Lower lobe of right lung (tissue), 2 donors: ENCODE measurements around the gene SEBOX. TPM values are rescaled to one million over a fixed set of nuclear protein-coding genes. Genes with fewer than 3 reads are reported as not detected.

Source experiments
- ATAC-seq, 2 donors: fragments of 200-7000 bp; cut with Tn5 transposase; one replicate each; pipeline ENCODE4 v1.9.1; 2020 to 2022; ENCODE audit warnings: mild to moderate bottlenecking in 2 of 2, moderate library complexity in 2 of 2
- DNase-seq: peaks from one replicate; pipeline ENCODE4 v3.0.0-alpha.2; 2020
- H3K27ac ChIP-seq: fragments of 200-600 bp; one replicate; pipeline ENCODE4 v1.8.0; 2022
- H3K27me3 ChIP-seq: fragments of 200-600 bp; one replicate; pipeline ENCODE4 v1.8.0; 2022; ENCODE audit warnings: low read depth
- H3K36me3 ChIP-seq: fragments of 200-600 bp; one replicate; pipeline ENCODE4 v1.8.0; 2022; ENCODE audit warnings: mild to moderate bottlenecking
- H3K4me1 ChIP-seq: fragments of 200-600 bp; one replicate; pipeline ENCODE4 v1.8.0; 2022
- H3K4me3 ChIP-seq: fragments of 200-600 bp; one replicate; pipeline ENCODE4 v1.8.0; 2022; ENCODE audit warnings: mild to moderate bottlenecking
- H3K9me3 ChIP-seq: fragments of 200-600 bp; one replicate; pipeline ENCODE4 v1.8.0; 2022
- intact Hi-C: fragments of 100-400 bp; cut with DNase I; formaldehyde crosslinking; loops from one replicate; pipeline ENCODE4 v1.11.0; 2022
- microRNA-seq: library from miRNA; unstranded; fragments of <30 nt; microRNA quantifications from one replicate; pipeline ENCODE4 v1.2.0, GENCODE V29; 2020; ENCODE audit warnings: borderline number of aligned reads
- total RNA-seq: library from RNA; stranded (reverse); fragmentation: NEBNext Ultra II Directional; extraction: Animal tissue kit (Norgen Biotek cat#: 25700); gene quantifications from one replicate; pipeline ENCODE4 v1.2.1, GENCODE V29; 2021
- TF ChIP-seq, protein P1 (sequence below): fragments of 200-600 bp; IDR thresholded peaks from one replicate; pipeline ENCODE4 v1.8.0; 2022; ENCODE audit warnings: antibody characterized with exemption, mild to moderate bottlenecking
- donor health status: DM: no; HTN: yes; CAD: no; lungs with severe emphysema.

SEBOX gene
- total RNA-seq, 1 donor from 2014 or later: not detected

DNA sequence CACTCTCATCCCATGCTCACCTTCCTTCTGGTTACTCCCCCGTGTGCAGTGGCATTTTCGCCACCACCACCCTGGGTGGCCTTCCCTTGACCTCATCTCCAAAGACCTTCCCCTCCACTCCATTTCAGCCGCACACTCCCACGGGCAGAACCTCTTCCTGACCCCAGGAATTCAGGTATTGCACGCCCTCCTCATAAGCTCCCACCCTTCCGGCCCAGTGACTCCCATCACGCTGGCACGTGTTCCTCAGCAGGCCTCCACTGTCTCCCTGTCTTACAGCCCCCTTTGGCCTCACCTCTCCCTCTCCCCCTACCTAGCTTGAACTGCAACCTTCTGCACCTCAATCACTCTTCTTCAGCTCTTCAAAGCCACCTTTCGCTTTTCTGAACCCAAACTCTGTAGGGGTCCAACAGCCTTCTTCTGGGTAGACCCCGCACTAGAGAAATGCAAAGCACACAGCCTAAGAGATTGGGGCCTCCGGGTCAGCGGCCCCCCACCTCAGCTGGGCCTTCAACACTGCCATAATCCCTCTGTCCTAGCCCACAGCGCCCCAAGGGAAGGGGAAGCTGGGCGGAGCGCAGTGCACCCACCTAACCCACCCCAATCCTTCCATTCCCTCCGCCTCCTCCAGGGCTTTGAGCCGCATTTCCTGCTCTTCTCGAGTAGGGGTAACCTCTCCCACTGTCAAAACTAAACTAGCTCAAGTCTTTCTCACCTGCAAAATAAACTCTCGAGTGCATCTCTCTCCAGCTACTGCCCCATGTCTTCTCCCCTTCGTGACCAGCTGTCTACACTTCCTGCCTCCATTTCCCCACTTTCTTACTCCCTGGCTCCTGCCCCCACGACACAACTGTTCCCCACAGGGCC, 47.7 kb downstream of the SEBOX start:
- H3K27me3 ChIP-seq: no peaks in the 10 kb centered on the region
- no peak for ATAC-seq
- TF ChIP-seq, protein P1, sequence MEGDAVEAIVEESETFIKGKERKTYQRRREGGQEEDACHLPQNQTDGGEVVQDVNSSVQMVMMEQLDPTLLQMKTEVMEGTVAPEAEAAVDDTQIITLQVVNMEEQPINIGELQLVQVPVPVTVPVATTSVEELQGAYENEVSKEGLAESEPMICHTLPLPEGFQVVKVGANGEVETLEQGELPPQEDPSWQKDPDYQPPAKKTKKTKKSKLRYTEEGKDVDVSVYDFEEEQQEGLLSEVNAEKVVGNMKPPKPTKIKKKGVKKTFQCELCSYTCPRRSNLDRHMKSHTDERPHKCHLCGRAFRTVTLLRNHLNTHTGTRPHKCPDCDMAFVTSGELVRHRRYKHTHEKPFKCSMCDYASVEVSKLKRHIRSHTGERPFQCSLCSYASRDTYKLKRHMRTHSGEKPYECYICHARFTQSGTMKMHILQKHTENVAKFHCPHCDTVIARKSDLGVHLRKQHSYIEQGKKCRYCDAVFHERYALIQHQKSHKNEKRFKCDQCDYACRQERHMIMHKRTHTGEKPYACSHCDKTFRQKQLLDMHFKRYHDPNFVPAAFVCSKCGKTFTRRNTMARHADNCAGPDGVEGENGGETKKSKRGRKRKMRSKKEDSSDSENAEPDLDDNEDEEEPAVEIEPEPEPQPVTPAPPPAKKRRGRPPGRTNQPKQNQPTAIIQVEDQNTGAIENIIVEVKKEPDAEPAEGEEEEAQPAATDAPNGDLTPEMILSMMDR: no peak
- intact Hi-C loops: no loop called here
- DNase-seq: no peak
- H3K9me3 ChIP-seq: no peaks in the 10 kb centered on the region
- no peak overlapping the region for H3K27ac ChIP-seq
- H3K4me1 ChIP-seq: peaks cover 22% of the 10 kb centered on the region
- no peaks in the 10 kb centered on the region for H3K36me3 ChIP-seq
- H3K4me3 ChIP-seq: no peak overlapping the region

DNA sequence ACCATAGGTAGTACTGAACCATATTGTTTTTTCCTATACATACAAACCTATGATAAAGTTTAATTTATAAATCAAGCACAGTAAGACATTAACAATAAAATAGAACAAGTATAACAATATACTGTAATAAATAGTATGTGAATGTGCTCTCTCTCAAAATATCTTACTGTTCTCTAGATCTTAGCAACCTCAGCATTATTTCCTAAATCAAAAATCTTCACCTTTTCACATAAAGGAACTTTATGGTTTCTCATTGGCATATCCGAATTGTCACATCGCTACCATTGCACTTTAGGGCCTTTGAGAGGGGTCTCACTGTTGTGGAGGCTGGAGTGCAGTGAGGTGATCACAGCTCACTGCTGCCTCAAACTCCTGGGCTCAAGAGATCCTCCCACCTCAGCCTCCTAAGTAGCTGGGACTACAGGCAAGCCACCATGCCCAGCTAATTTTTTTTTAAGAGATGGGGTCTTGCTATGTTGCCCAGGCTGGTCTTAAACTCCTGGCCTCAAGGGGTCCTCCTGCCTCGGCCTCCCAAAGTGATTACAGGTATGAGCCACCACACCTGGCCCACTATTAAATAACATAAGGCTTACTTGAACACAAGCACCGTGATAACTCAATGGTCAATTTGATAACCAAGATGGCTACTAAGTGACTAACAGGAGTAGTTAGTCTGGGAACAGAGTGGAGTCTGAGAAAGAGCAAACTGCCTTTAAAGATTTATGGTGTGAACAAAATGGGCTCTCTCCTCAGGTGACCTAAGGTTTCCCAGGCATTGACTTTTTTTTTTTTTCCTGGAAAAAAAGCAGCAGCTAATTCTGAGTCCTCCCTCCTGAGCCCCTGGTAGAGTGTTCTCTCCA, 48.9 kb downstream of the SEBOX start:
- ATAC-seq (no peak), DNase-seq (no peak)
- TF ChIP-seq, protein P1: no peak
- Histone ChIP-seq H3K4me3 (no peak overlapping the region), H3K4me1 (peaks cover 22% of the 10 kb centered on the region), H3K9me3 (no peaks in the 10 kb centered on the region), H3K27me3 (no peaks in the 10 kb centered on the region), H3K36me3 (no peaks in the 10 kb centered on the region), H3K27ac (no peak overlapping the region)
- intact Hi-C loops: no loop called here

DNA sequence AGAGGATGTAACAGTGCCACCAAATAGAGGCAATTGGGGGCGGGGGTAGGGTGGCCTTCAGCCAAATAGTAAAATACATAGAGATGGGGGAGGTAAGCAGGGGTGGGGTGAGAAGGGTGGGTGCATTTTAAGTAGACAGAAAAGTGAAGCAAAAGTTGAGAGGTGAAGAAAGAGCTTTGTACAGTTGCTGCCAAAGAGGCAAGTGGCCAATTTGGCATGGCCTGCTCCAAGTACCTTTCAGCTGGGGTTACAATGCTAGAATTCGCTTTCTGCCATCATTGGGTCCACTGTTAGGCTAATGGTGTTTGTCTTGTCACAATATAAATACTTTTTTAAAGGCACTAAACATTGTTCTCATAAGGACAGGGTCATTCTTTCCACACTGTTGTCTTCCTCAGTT, 51.2 kb downstream of the SEBOX start:
- DNase-seq (no peak), ATAC-seq (no peak)
- Histone ChIP-seq H3K4me3 (no peak overlapping the region), H3K4me1 (peaks cover 9% of the 10 kb centered on the region), H3K9me3 (no peaks in the 10 kb centered on the region), H3K36me3 (no peaks in the 10 kb centered on the region), H3K27me3 (no peaks in the 10 kb centered on the region), H3K27ac (no peak overlapping the region)
- intact Hi-C loops: no loop called here
- TF ChIP-seq, protein P1: no peak

Small RNAs within 50 kb of the gene (microRNA-seq; reads per million reads assigned to microRNA genes)
- gene MIR4723: not detected

Other genes with a start within 250 kb of the SEBOX start
- 51.5 TPM for gene TMEM97, start 46.0 kb downstream of the SEBOX start, total RNA-seq
- gene IFT20, start 29.7 kb downstream of the SEBOX start, total RNA-seq: 33.2 TPM
- 56.1 TPM for gene TNFAIP1, start 29.4 kb downstream of the SEBOX start, total RNA-seq
- 54.7 TPM for gene POLDIP2, start 7.7 kb downstream of the SEBOX start, total RNA-seq
- gene VTN, start 5.1 kb upstream of the SEBOX start, total RNA-seq: 1.3 TPM
- 14.1 TPM for gene SARM1, start 6.5 kb upstream of the SEBOX start, total RNA-seq
- gene SLC46A1, start 41.0 kb upstream of the SEBOX start, total RNA-seq: 23.3 TPM
- gene SLC13A2, start 108.4 kb upstream of the SEBOX start, total RNA-seq: not detected
- 0.15 TPM for gene FOXN1, start 141.1 kb upstream of the SEBOX start, total RNA-seq
- gene UNC119, start 187.4 kb upstream of the SEBOX start, total RNA-seq: 27.0 TPM
- 45.3 TPM for gene PIGS, start 206.3 kb upstream of the SEBOX start, total RNA-seq
- gene ALDOC, start 211.7 kb upstream of the SEBOX start, total RNA-seq: 11.6 TPM
- gene SPAG5, start 233.8 kb upstream of the SEBOX start, total RNA-seq: 4.9 TPM
- 14.1 TPM for gene RSKR, start 249.0 kb upstream of the SEBOX start, total RNA-seq